HepG2 (cell line): ENCODE measurements around the gene TMEM86B. TPM values are rescaled to one million over a fixed set of nuclear protein-coding genes. Genes with fewer than 3 reads are reported as not detected.

ENCODE experiments used
- ATAC-seq: fragments of 200-7000 bp; cut with Tn5 transposase; 3 replicates; pipeline ENCODE4 v1.9.1; 2020; ENCODE audit warnings: mild to moderate bottlenecking, moderate library complexity
- BruUV-seq: library from RNA; stranded (reverse); fragments of 400-500 nt; replicated peaks from 2 replicates; lab custom pipeline; 2021; lab: Mats Ljungman, UMichigan
- CTCF ChIA-PET: fragments of 300-600 bp; formaldehyde crosslinking; extraction: SDS; loops from one replicate; lab custom pipeline; 2021; ENCODE audit warnings: low total read pairs, inconsistent platforms, low intra/inter-chr PET ratio; lab: Yijun Ruan, JAX
- POLR2A ChIA-PET: fragments of 350-600 bp; sonication (Branson Sonifier 250); formaldehyde crosslinking; loops from one replicate; lab custom pipeline; 2020; ENCODE audit warnings: antibody characterized with exemption, inconsistent platforms; lab: Yijun Ruan, JAX
- DNase-seq: peaks from one replicate; pipeline ENCODE4 v3.0.0-alpha.2; 2015; ENCODE audit warnings: low spot score
- FAIRE-seq: peaks from 3 replicates; lab custom pipeline; 2011; peaks lifted over from hg19 to GRCh38; lab: Jason Lieb, UNC
- H2AFZ ChIP-seq: one replicate; pipeline ENCODE4 v1.6.1; 2011; ENCODE audit warnings: low read length, inconsistent platforms
- H3K27ac ChIP-seq: fragments of 300-600 bp; 3 replicates; pipeline ENCODE4 v1.8.0; 2011; ENCODE audit warnings: mixed run types, mild to moderate bottlenecking, mixed read lengths, low read length, inconsistent platforms; ENCODE audit not compliant: insufficient read depth; ENCODE audit errors: extremely low read length
- H3K27me3 ChIP-seq, 2 experiments: fragments of 200-600 bp in 1 of 2; 2 replicates in 1 of 2; 3 replicates in 1 of 2; pipeline versions ENCODE4 v1.6.0 to v1.8.0; 2011; ENCODE audit warnings: low read length in 2 of 2, mild to moderate bottlenecking in 2 of 2, moderate library complexity in 2 of 2, inconsistent platforms in 1 of 2; ENCODE audit not compliant: insufficient read depth in 2 of 2, control insufficient read depth in 1 of 2
- H3K36me3 ChIP-seq, 2 experiments: fragments of 200-600 bp in 1 of 2; replicated peaks in 1 of 2; 2 replicates in 1 of 2; 3 replicates in 1 of 2; pipeline versions ENCODE4 v1.5.1 to v1.8.0; 2011; ENCODE audit warnings: low read length in 2 of 2, inconsistent platforms in 1 of 2; ENCODE audit not compliant: insufficient read depth in 2 of 2, control insufficient read depth in 1 of 2
- H3K4me1 ChIP-seq: 2 replicates; pipeline ENCODE4 v1.5.1; 2012; ENCODE audit warnings: low read length, inconsistent platforms; ENCODE audit not compliant: insufficient read depth
- H3K4me2 ChIP-seq: 2 replicates; pipeline ENCODE4 v1.6.0; 2011; ENCODE audit warnings: low read depth, low read length, inconsistent platforms
- H3K4me3 ChIP-seq, 3 experiments: fragments of 200-600 bp in 1 of 3; sonication (generic), shearing (Covaris generic) in 1 of 3; replicated peaks in 1 of 3; 2 replicates each; pipeline ENCODE4 v1.5.1; 2011 to 2016; ENCODE audit warnings: low read length in 3 of 3, inconsistent platforms in 2 of 3, low read depth in 2 of 3, mild to moderate bottlenecking in 2 of 3, control low read depth in 1 of 3, mixed read lengths in 1 of 3; ENCODE audit not compliant: insufficient read depth in 1 of 3
- H3K79me2 ChIP-seq: one replicate; pipeline ENCODE4 v1.6.1; 2011; ENCODE audit warnings: low read length, inconsistent platforms; ENCODE audit not compliant: insufficient read depth
- H3K9ac ChIP-seq: 2 replicates; pipeline ENCODE4 v1.6.0; 2011; ENCODE audit warnings: mild to moderate bottlenecking, low read depth, low read length, inconsistent platforms; ENCODE audit not compliant: insufficient read depth
- H3K9me3 ChIP-seq: 2 replicates; pipeline ENCODE4 v1.5.1; 2012; ENCODE audit warnings: mild to moderate bottlenecking, low read length
- H4K20me1 ChIP-seq: 2 replicates; pipeline ENCODE4 v1.6.0; 2011; ENCODE audit warnings: inconsistent platforms, mild to moderate bottlenecking, low read length, moderate library complexity; ENCODE audit not compliant: insufficient read depth
- FIP1L1 ChIP-seq: fragments of 200-400 bp; formaldehyde crosslinking; IDR thresholded peaks from 2 replicates; pipeline ENCODE4 v1.6.1; 2018; ENCODE audit warnings: low read depth, mild to moderate bottlenecking, low read length, moderate library complexity, borderline replicate concordance; ENCODE audit not compliant: insufficient read depth
- HCFC1 ChIP-seq: fragments of 150-350 bp; IDR thresholded peaks from 2 replicates; pipeline ENCODE4 v1.6.1; 2014; ENCODE audit warnings: low read depth, low read length
- KDM5A ChIP-seq: fragments of 200-600 bp; sonication (generic); IDR thresholded peaks from 2 replicates; pipeline ENCODE4 v1.7.0; 2018; ENCODE audit warnings: antibody characterized with exemption, mild to moderate bottlenecking, low read length, borderline replicate concordance
- KLF13 ChIP-seq: sonication (generic); formaldehyde crosslinking; IDR thresholded peaks from 2 replicates; pipeline ENCODE4 v1.4.0; 2020; ENCODE audit warnings: mild to moderate bottlenecking, missing genetic modification reagents
- MED8 ChIP-seq: sonication (generic); formaldehyde crosslinking; IDR thresholded peaks from 2 replicates; pipeline ENCODE4 v1.8.1; 2023; ENCODE audit warnings: mild to moderate bottlenecking, missing genetic modification reagents; ENCODE audit not compliant: insufficient replicate concordance
- MXD3 ChIP-seq: IDR thresholded peaks from 2 replicates; pipeline ENCODE4 v1.6.1; 2016; ENCODE audit warnings: mild to moderate bottlenecking, missing biosample characterization, missing genetic modification reagents
- POLR2A ChIP-seq, 2 experiments: IDR thresholded peaks; 2 replicates each; pipeline ENCODE4 v1.6.1; 2011; ENCODE audit warnings: low read depth in 2 of 2, low read length in 2 of 2, mild to moderate bottlenecking in 1 of 2, moderate library complexity in 1 of 2; ENCODE audit not compliant: insufficient read depth in 1 of 2
- SIN3A ChIP-seq: IDR thresholded peaks from 2 replicates; pipeline ENCODE4 v1.6.1; 2011; ENCODE audit warnings: low read depth, mild to moderate bottlenecking, control low read depth, low read length, borderline replicate concordance
- SUZ12 ChIP-seq: fragments of 150-350 bp; IDR thresholded peaks from 2 replicates; pipeline ENCODE4 v1.6.1; 2014; ENCODE audit warnings: low read depth, low read length
- THAP11 ChIP-seq: IDR thresholded peaks from 2 replicates; pipeline ENCODE4 v1.6.1; 2016; ENCODE audit warnings: missing biosample characterization, missing genetic modification reagents
- ZFP36L2 ChIP-seq: sonication (generic); formaldehyde crosslinking; IDR thresholded peaks from 2 replicates; pipeline ENCODE4 v1.4.0; 2020; ENCODE audit warnings: missing genetic modification reagents
- ZNF143 ChIP-seq: sonication (generic); formaldehyde crosslinking; IDR thresholded peaks from 2 replicates; pipeline ENCODE4 v1.4.0; 2020; ENCODE audit warnings: missing genetic modification reagents
- ZNF224 ChIP-seq: sonication (generic); formaldehyde crosslinking; IDR thresholded peaks from 2 replicates; pipeline ENCODE4 v1.5.0; 2020; ENCODE audit warnings: mild to moderate bottlenecking, missing genetic modification reagents
- ZNF839 ChIP-seq: sonication (generic); formaldehyde crosslinking; IDR thresholded peaks from 2 replicates; pipeline ENCODE4 v1.4.0; 2020; ENCODE audit warnings: missing genetic modification reagents, mild to moderate bottlenecking, borderline replicate concordance
- ZSCAN29 ChIP-seq: sonication (generic); formaldehyde crosslinking; conservative IDR thresholded peaks from 2 replicates; pipeline ENCODE4 v1.4.0; 2020; ENCODE audit warnings: mild to moderate bottlenecking, missing genetic modification reagents
- WGBS: methylation state at CpG from one replicate; pipeline ENCODE4 v1.1.6; 2017; ENCODE audit warnings: low lambda C conversion rate; 5-methylcytosine and 5-hydroxymethylcytosine counted together
- in situ Hi-C: cut with HindIII; loops from 2 replicates; pipeline ENCODE4 v1.10.0; 2017; ENCODE audit warnings: low pct_unique_long_range_greater_than_20kb; ENCODE audit not compliant: extremely low pct_ligation_motif_present
- intact Hi-C: fragments of 100-400 bp; cut with micrococcal nuclease; formaldehyde crosslinking; loops from one replicate; pipeline ENCODE4 v1.10.0; 2022; ENCODE audit not compliant: unreplicated experiment
- polyA plus RNA-seq, 8 experiments: library from polyadenylated mRNA; depleted of rRNA in 3 of 8; stranded (reverse) in 7 of 8; unstranded in 1 of 8; fragments of >200 nt; fragmentation: Illumina TruSeq in 4 of 8; extraction: Trizol in 4 of 8; gene quantifications; 2 replicates each; pipeline versions ENCODE4 v1.2.1 to v1.2.3, GENCODE V29; 2011 to 2016; ENCODE audit warnings: low read depth in 4 of 8, missing spikeins in 1 of 8, mixed read lengths in 1 of 8; ENCODE audit not compliant: insufficient read depth in 1 of 8
- total RNA-seq, 5 experiments: library from RNA; depleted of rRNA; stranded (reverse); fragments of >200 nt; fragmentation: Illumina TruSeq; extraction: Trizol; gene quantifications; 2 replicates each; pipeline ENCODE4 v1.2.3, GENCODE V29; 2016; ENCODE audit warnings: low read depth in 1 of 5

Gene TMEM86B
- total and polyA plus RNA-seq, 2 of the 13 experiments (the other 11 are each of a cell fraction or from before 2014, with no cell fraction given) = 7.7 to 9.6 TPM

GRCh38 chr19:55197528-55197927 is 31.0 kb downstream of the TMEM86B start (continued):
- TF ChIP-seq MXD3 (CRISPR knock-in tag) = no peak
- TF ChIP-seq SIN3A = no peak
- TF ChIP-seq KDM5A = no peak
- TF ChIP-seq ZFP36L2 (CRISPR knock-in tag) = no peak
- no peak for TF ChIP-seq FIP1L1
- 0 out of 4 replicates have a peak, but pooled peaks of 1 of the 2 experiments have one; percentile 1 for TF ChIP-seq POLR2A (IDR thresholded peaks at IDR 0.05; ENCODE audit: insufficient read depth in 1 of 2, low read depth in 2 of 2, low read length in 2 of 2)

GRCh38 chr19:55196803-55197202 is 31.8 kb downstream of the TMEM86B start:
- TF ChIP-seq KLF13 (CRISPR knock-in tag) (no peak), MED8 (CRISPR knock-in tag) (no peak), ZNF224 (CRISPR knock-in tag) (no peak), SUZ12 (peak; percentile 26; the same call in 1 of the 2 replicates), HCFC1 (peak; percentile 21; the same call in 1 of the 2 replicates), ZNF143 (CRISPR knock-in tag) (peak; percentile 77), THAP11 (CRISPR knock-in tag) (peak; percentile 84), ZNF839 (no peak), ZSCAN29 (CRISPR knock-in tag) (no peak)
- no peak overlapping the region for H3K27ac ChIP-seq
- no peak overlapping the region for H2AFZ ChIP-seq
- FAIRE-seq (no peak), DNase-seq (no peak), ATAC-seq (no peak)
- H3K79me2 ChIP-seq = no peaks in the 10 kb centered on the region
- H3K9ac ChIP-seq = no peak overlapping the region
- ChIA-PET CTCF (no interaction called here), POLR2A (interaction anchor here (0.5 to 6.1 kb wide), 5 partner anchors 8 to 142 kb away, joined by 3 to 28 read pairs (median 3); partner anchors contain the start of gene PTPRH)
- H3K9me3 ChIP-seq = no peaks in the 10 kb centered on the region
- no peak overlapping the region for H3K4me3 ChIP-seq
- H3K4me1 ChIP-seq = no peaks in the 10 kb centered on the region
- in situ Hi-C loops (no loop called here), intact Hi-C loops (loop anchor here (1.0 kb wide), 1 partner anchor 19 kb away; no protein-coding TSS in a partner anchor)
- 95% methylated on average over 9 of the region's 10 CpGs for WGBS
- no peaks in the 10 kb centered on the region for H3K27me3 ChIP-seq
- H3K4me2 ChIP-seq = no peak overlapping the region
- peaks cover 22 to 63% of the 10 kb centered on the region in 2 experiments for H3K36me3 ChIP-seq
- BruUV-seq = TSS peak; percentile 29
- H4K20me1 ChIP-seq = peaks cover under 1% of the 10 kb centered on the region; the same call in 1 of the 2 replicates
